OCI-LY7 (cell line): ENCODE data around the gene CD59. TPM values are rescaled to one million over a fixed set of nuclear protein-coding genes. Genes with fewer than 3 reads are reported as not detected.

ENCODE experiments used
- BruUV-seq: library from RNA; stranded (reverse); fragments of 400-500 nt; replicated peaks from 2 replicates; lab custom pipeline; 2021; lab: Mats Ljungman, UMichigan
- CTCF ChIA-PET: fragments of 300-600 bp; sonication (Branson Sonifier 250); formaldehyde crosslinking; loops from one replicate; lab custom pipeline; 2022; ENCODE audit warnings: antibody characterized with exemption; ENCODE audit not compliant: unreplicated experiment; lab: Charles Lee
- POLR2A ChIA-PET: fragments of 300-600 bp; sonication (Branson Sonifier 250); formaldehyde crosslinking; loops from one replicate; lab custom pipeline; 2022; ENCODE audit warnings: antibody characterized with exemption; lab: Charles Lee
- DNase-seq: peaks from one replicate; pipeline ENCODE4 v3.0.0-alpha.2; 2015; ENCODE audit warnings: low spot score
- H2AFZ ChIP-seq: fragments of 200-600 bp; sonication (generic), shearing (Covaris generic); 2 replicates; pipeline ENCODE4 v1.6.1; 2014; ENCODE audit warnings: mild to moderate bottlenecking, antibody characterized with exemption, low read length, moderate library complexity
- H3K27ac ChIP-seq: fragments of 200-600 bp; sonication (generic); 2 replicates; pipeline ENCODE4 v1.5.1; 2014; ENCODE audit warnings: mixed run types, low read depth, mild to moderate bottlenecking, moderate library complexity, low read length, inconsistent platforms; ENCODE audit not compliant: poor library complexity, severe bottlenecking
- H3K36me3 ChIP-seq: fragments of 200-600 bp; sonication (generic); 2 replicates; pipeline ENCODE4 v1.6.1; 2014; ENCODE audit warnings: mild to moderate bottlenecking, antibody characterized with exemption, low read length, moderate library complexity, mixed read lengths; ENCODE audit not compliant: insufficient read depth
- H3K4me1 ChIP-seq: fragments of 200-600 bp; sonication (generic); 2 replicates; pipeline ENCODE4 v1.5.1; 2014; ENCODE audit warnings: mild to moderate bottlenecking, low read length; ENCODE audit not compliant: insufficient read depth, poor library complexity, severe bottlenecking
- H3K4me2 ChIP-seq: fragments of 200-600 bp; sonication (generic); 2 replicates; pipeline ENCODE4 v1.6.1; 2014; ENCODE audit warnings: mild to moderate bottlenecking, low read length
- H3K4me3 ChIP-seq: fragments of 200-600 bp; sonication (generic); 2 replicates; pipeline ENCODE4 v1.5.1; 2014; ENCODE audit warnings: mild to moderate bottlenecking, low read depth, low read length; ENCODE audit not compliant: poor library complexity, severe bottlenecking
- H3K79me2 ChIP-seq: fragments of 200-600 bp; sonication (generic); 2 replicates; pipeline ENCODE4 v1.6.1; 2016; ENCODE audit warnings: low read depth, mild to moderate bottlenecking, low read length, moderate library complexity, mixed read lengths; ENCODE audit not compliant: insufficient read depth
- H3K9me2 ChIP-seq: fragments of 200-600 bp; sonication (generic); 2 replicates; pipeline ENCODE4 v1.6.1; 2016; ENCODE audit warnings: mild to moderate bottlenecking, low read length, mixed read lengths; ENCODE audit not compliant: insufficient read depth
- H3K9me3 ChIP-seq: fragments of 200-600 bp; sonication (generic); 2 replicates; pipeline ENCODE4 v1.6.1; 2014; ENCODE audit warnings: mild to moderate bottlenecking, mixed run types, low read length, mixed read lengths
- H4K20me1 ChIP-seq: fragments of 200-600 bp; sonication (generic); 2 replicates; pipeline ENCODE4 v1.6.1; 2014; ENCODE audit warnings: mild to moderate bottlenecking, antibody characterized with exemption, low read length, moderate library complexity, mixed read lengths; ENCODE audit not compliant: insufficient read depth
- EZH2phosphoT487 ChIP-seq: fragments of 200-600 bp; sonication (generic); IDR thresholded peaks from 2 replicates; pipeline ENCODE4 v1.6.1; 2018; ENCODE audit warnings: low read depth, borderline replicate concordance, mild to moderate bottlenecking, mixed run types, antibody characterized with exemption, low read length, moderate library complexity, mixed read lengths
- intact Hi-C: fragments of 100-400 bp; cut with micrococcal nuclease; formaldehyde crosslinking; loops from one replicate; pipeline ENCODE4 v1.10.0; 2022; ENCODE audit not compliant: unreplicated experiment
- total RNA-seq, 2 experiments: library from RNA; depleted of rRNA in 1 of 2; stranded (reverse); fragments of >200 nt in 1 of 2; shearing (Covaris generic) in 1 of 2; gene quantifications; 2 replicates each; pipeline ENCODE4 v1.2.3, GENCODE V29; 2014 to 2022
- TF ChIP-seq, protein P1 (sequence below): fragments of 200-600 bp; sonication (generic); conservative IDR thresholded peaks from 2 replicates; pipeline ENCODE4 v1.5.1; 2014; ENCODE audit warnings: mild to moderate bottlenecking, antibody characterized with exemption, low read length, moderate library complexity, mixed read lengths

CD59 gene
- total RNA-seq, 2 experiments from 2014 or later = 20.2 to 35.5 TPM

DNA sequence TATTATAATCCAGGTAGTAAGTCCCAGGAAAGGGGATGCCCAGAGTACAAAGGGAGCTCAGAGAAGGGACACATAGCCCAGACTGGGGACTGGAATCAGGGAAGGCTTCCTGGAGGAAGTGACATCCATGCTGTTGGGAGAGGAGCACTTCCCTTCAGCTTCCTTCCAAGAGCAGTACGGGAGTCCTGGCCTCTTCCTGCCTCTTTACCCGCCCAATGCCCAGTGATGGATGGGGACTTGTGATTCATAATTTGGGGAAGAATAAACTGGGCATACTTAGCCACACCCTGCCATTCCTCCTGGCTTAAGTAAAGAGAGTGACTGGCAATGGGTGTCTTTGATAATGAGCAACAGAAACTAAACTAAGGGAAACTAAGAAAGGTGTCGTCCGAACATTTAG, 47.1 kb downstream of the CD59 start:
- ChIA-PET CTCF (interaction anchor here (1.0 to 1.4 kb wide), 2 partner anchors 10 to 329 kb away, joined by 3 read pairs; no protein-coding TSS in a partner anchor), POLR2A (interaction anchor here (0.9 to 1.3 kb wide), 4 partner anchors 48 to 342 kb away, joined by 3 to 6 read pairs (median 3); partner anchors contain the start of gene CD59)
- no peaks in the 10 kb centered on the region for H3K9me3 ChIP-seq
- H3K79me2 ChIP-seq = no peaks in the 10 kb centered on the region
- H3K4me2 ChIP-seq = no peak overlapping the region
- TF ChIP-seq, protein P1, sequence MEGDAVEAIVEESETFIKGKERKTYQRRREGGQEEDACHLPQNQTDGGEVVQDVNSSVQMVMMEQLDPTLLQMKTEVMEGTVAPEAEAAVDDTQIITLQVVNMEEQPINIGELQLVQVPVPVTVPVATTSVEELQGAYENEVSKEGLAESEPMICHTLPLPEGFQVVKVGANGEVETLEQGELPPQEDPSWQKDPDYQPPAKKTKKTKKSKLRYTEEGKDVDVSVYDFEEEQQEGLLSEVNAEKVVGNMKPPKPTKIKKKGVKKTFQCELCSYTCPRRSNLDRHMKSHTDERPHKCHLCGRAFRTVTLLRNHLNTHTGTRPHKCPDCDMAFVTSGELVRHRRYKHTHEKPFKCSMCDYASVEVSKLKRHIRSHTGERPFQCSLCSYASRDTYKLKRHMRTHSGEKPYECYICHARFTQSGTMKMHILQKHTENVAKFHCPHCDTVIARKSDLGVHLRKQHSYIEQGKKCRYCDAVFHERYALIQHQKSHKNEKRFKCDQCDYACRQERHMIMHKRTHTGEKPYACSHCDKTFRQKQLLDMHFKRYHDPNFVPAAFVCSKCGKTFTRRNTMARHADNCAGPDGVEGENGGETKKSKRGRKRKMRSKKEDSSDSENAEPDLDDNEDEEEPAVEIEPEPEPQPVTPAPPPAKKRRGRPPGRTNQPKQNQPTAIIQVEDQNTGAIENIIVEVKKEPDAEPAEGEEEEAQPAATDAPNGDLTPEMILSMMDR = no peak
- TF ChIP-seq EZH2phosphoT487 = no peak
- intact Hi-C loops = loop anchor here (2.0 to 5.0 kb wide), 2 partner anchors 147 to 522 kb away; no protein-coding TSS in a partner anchor
- no peak overlapping the region for H2AFZ ChIP-seq
- H3K27ac ChIP-seq = no peak overlapping the region
- H3K9me2 ChIP-seq = no peaks in the 10 kb centered on the region
- H3K4me3 ChIP-seq = no peak overlapping the region
- no peak for DNase-seq
- no peaks in the 10 kb centered on the region for H3K36me3 ChIP-seq
- no TSS peak for BruUV-seq
- H4K20me1 ChIP-seq = no peaks in the 10 kb centered on the region
- H3K4me1 ChIP-seq = peaks cover 4% of the 10 kb centered on the region

DNA sequence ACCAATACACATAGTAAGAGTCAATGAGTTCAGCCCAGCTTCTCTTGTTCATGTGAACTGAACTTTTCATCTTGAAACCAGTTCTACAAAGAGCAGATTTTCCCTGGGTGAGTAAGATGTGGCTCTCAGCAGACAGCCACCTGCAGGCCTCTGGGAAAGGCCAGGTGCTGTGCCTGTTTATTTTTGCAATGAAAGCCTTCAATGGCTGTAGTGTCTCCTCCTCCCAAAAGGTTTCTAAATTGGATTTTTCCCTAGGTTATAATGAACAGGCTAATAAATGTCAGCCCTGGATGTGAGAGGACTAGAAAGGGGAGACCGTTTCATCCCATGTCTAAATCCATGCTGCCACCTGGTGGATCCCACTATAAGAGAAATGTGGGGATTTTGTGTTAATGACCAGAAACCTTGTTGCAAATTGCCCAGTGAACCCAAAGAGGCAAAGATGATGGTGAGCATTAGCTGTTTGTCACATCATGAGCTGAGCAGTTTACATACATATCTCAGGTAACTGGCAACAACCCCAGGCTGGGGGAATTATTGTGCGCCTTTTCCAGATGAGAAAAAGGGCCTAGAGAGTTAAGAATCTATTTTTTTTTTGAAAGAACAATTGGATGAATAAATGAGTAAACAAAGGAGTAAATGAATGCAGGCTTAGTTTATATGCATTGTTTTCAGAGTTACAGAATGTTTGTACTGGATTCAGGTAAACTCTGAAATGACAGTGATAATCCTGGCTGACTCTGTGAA, 48.3 kb downstream of the CD59 start:
- Histone ChIP-seq H2AFZ (no peak overlapping the region), H3K9me2 (no peaks in the 10 kb centered on the region), H4K20me1 (no peaks in the 10 kb centered on the region), H3K9me3 (no peaks in the 10 kb centered on the region), H3K27ac (no peak overlapping the region), H3K4me2 (no peak overlapping the region), H3K4me1 (peaks cover 4% of the 10 kb centered on the region), H3K36me3 (no peaks in the 10 kb centered on the region), H3K79me2 (no peaks in the 10 kb centered on the region), H3K4me3 (no peak overlapping the region)
- DNase-seq = peak; percentile 74
- CTCF ChIA-PET = interaction anchor here (1.0 kb wide), 1 partner anchor 9 kb away, joined by 3 read pairs; no protein-coding TSS in a partner anchor
- BruUV-seq = no TSS peak
- TF ChIP-seq EZH2phosphoT487 = no peak
- TF ChIP-seq, protein P1 = peak; percentile 97
- POLR2A ChIA-PET = interaction anchor here (1.1 to 1.2 kb wide), 2 partner anchors 323 to 526 kb away, joined by 3 read pairs; partner anchors contain the start of gene CSTF3
- intact Hi-C loops = loop anchor here (1.0 to 5.0 kb wide), 3 partner anchors 146 to 521 kb away; no protein-coding TSS in a partner anchor
